Putamen (tissue), 1 donor: ENCODE measurements around the gene HS6ST3.
A peak's percentile ranks its signal among the peaks of the same experiment; 100 is the strongest.

ENCODE experiments used
- DNase-seq: peaks from one replicate; pipeline ENCODE4 v3.0.0-alpha.2; 2016; ENCODE audit warnings: low spot score

The HS6ST3 gene

DNA sequence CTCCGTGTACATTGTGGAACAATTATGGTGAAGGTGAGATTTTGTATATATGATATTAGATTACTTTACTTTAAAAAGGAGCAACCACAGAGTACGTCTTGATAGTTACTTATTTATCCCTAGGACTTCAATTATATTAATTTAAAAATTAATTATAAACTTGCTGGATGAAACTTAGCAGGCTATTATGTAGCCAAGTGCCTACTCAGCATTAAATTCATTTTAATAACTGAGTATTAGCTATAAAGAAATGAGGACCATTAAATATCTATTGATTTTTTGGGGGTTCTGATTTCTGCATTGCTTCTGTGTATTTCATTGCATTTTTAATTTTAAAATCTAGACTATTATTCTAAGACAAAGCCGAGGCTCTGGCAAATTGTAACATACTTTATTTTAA is 109.4 kb downstream of the HS6ST3 start:
- DNase-seq: no peak

GRCh38 chr13:96200810-96201209 is 110.9 kb downstream of the HS6ST3 start:
- DNase-seq: peak; percentile 13

GRCh38 chr13:96202315-96202714 is 112.4 kb downstream of the HS6ST3 start:
- DNase-seq: no peak

DNA sequence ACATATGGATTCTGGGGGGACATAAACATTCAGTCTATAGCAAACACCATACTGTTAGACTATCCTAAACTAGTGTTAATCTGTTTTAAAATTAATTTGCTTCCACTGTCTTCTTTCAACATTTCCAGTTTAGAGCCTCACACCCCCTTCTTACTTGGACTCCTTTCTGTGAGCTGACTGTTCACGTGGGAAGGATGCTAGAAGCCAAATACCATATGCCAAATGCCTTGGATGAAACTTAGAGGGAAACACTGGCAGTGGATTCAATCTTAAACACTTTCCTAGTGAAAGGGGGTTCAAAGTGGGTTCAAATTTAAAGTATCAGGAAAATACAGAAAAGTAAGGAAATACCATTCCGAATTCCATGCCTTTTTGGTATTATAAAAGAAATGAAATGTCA is 113.6 kb downstream of the HS6ST3 start:
- no peak for DNase-seq

DNA sequence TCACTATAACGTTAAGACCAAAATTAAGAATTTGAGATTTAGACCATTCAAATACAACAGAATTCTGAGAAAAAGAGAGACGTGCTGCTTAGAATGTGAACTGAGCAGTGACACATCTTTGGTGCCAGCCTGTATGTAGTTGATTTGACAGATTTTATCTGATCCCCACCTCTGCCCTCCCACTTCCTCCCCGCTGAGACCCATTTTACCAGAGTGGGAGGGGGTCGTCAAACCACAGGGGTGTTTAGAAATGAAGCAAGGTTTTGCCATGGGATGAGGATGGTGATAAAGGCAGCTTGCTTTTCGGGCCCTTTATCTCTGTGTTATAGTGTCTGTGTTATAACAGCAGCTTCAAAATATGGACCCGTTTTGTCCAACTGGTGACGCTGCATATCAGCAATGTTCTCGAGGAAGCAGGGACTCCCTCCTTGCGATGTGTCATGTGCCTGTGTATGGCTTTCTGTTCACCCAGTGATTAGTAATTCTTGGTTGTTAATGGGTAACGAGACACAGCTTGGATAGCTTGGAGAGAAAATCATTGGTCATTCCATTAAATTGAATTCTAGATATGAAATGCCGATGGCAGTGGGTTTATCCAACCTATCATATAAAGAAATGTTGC is 125.0 kb downstream of the HS6ST3 start:
- no peak for DNase-seq

DNA sequence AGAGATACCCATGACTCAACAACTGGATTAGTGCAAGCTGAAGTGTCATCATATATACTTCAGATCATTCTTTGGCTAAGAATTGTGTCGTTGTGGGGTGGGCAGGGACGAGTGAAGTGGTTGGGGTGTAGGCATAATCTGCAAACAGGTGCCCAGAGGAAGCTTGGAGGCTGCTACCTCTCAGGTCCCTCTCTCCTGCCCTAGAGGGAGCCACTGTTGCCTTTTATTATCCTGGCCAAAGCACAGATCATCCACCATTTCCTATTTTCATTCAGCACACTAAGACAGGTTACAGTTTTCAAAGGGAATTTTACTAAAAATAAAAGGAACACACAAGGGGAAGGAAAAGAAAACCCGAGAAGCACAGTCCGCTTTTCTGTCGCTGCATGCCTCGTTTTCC is 126.6 kb downstream of the HS6ST3 start:
- DNase-seq: no peak

DNA sequence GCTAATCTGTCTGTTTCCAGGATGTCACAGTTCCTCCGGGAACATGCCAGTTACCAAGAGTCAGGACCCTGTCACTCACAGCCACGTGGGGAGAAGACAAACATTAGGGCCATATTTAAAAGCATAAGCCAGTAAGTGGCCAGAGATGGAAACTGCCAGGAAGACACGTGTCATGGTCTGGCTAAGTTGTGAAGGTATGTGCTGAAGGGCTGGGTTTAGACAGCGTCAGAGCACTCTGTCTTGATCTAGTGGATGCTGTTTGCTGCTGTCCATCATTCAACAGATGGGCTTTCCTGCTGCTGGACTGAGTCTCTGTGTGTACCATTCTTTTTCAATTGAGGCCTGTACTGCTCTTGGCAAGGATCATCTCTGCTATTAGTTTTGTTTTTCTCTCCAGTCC is 128.6 kb downstream of the HS6ST3 start:
- no peak for DNase-seq

DNA sequence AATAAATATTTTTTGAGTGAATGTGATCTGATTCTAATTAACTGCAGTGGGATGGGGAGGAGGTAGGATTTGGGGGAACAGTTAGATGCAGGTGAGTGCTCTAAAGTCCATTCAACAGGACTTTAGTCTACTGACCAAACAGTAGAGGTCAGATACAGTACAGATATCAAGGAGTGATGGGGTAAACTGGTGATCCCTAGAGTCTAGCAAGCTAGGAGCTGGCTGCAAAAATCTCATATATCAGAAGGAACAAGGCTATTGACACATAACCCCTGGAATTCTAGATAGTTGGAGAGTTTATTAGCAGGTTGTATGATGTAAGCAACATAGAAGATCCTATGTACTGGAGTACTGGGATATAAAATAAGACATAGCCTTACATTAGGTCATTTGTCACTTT is 131.6 kb downstream of the HS6ST3 start:
- no peak for DNase-seq

DNA sequence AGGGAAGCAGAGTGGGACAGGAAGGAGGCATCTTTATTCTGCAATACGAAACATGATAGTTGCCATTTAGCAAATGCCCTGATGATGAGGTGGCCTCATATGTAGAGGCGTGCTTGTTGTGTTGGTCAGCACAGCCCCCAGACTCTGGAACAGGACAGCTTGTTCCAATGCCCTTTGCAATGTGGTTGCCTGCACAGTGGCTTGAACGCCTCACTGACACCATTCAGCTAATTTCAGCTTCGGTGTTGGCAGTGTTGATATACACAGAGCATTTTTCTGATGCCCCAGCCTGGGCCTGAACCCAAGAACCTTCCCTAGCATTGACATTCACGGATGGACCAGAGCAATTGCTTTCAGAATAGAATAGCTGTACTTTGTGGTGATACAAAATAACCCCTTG is 133.3 kb downstream of the HS6ST3 start:
- no peak for DNase-seq

GRCh38 chr13:96229356-96229755 is 139.4 kb downstream of the HS6ST3 start:
- no peak for DNase-seq

- DNase-seq: no peak
Measured at GRCh38 chr13:96238241-96238640, 148.3 kb downstream of the HS6ST3 start.

DNA sequence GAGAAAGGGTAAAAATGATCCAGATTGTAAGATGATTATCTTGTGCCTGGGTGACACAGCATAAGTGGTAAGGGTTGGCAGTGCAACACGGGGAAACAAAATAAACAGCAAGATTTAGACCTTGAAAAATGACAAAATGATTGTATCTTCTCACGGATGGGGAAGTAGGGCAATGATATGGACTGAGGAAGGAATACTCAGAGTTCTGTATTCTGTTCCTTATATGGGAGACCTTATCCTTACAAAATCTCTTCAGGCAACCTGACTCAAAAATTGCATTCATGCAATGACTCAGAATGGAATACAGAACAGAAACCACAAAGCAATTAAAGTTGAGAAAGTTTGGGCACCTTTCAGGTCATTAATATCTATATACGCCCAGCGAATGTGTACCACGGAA is 149.0 kb downstream of the HS6ST3 start:
- no peak for DNase-seq

DNA sequence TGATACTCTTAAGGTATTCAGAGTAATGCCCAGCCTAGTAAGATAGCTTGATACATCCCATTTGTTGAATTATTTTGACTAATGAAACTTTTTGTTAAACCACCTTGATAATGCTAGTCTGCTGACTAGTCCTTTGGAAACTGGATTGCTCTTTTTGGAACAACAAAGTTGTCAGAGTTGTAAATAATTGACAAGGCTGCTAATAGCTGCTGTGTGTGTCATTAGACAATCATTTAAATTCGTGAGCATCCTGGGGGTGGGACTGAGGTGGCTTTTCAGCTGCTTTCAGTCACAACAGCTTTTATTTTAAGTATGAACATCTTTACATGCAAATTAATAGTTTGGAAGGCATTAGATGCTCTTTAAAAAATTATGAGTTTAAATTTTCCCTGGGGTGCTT is 153.5 kb downstream of the HS6ST3 start:
- no peak for DNase-seq

DNA sequence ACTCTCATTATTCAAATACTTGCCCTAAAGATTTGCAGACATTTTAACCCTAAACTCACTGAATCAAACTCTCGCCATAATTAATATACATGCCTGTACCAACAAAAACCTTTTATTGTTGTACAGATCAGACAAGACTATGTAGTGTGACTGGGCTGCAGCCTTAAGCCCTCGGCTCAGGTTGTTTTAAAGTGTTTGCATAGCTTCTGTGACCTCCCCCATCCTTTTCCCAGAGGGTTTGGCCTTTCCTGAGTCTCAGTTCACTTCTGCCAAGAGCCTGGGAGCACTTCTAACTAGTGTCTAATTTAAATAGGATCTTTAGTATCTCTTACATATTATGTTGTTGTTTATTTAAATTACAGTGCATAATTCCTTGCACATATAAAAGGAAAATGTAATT is 158.2 kb downstream of the HS6ST3 start:
- no peak for DNase-seq

- DNase-seq: no peak
Measured at GRCh38 chr13:96248996-96249395, 159.1 kb downstream of the HS6ST3 start.

DNA sequence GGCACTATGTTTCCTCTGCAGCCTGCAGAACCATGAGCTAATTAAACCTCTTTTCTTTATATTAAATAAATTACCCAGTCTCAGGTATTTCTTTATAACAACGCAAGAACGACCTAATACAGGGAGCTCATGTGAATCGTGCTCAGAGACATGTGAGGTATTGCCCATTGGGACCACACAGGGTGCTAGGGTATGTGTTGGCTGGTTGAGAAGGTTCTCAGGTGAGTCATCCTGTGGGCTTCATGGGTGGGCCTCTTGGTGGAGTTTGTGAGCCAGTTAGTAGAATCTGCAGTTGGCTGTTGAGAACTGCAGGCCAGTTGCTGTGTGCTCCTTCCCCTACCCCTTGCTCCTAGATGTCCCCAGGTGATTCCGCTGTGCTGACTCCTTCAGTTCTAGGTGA is 163.0 kb downstream of the HS6ST3 start:
- DNase-seq: no peak

DNA sequence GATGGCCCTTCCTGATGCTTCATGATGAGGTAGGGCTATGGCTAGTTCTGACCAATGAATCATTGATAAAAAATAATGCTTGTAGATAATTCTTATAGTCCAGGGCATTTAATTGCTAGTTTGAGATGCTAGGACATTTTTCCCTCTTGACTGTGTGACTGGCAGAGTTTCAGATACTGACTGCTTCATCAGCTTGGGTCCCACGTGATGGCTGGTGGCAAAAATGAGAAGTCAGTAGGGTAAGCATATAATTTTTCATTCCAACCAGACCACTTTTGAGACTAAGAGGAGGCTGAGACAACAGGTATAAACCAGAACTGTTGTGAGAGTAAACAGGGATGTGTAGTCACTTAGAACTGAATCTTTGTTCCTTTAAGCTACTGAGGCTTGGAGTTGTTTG is 183.3 kb downstream of the HS6ST3 start:
- DNase-seq: no peak

DNA sequence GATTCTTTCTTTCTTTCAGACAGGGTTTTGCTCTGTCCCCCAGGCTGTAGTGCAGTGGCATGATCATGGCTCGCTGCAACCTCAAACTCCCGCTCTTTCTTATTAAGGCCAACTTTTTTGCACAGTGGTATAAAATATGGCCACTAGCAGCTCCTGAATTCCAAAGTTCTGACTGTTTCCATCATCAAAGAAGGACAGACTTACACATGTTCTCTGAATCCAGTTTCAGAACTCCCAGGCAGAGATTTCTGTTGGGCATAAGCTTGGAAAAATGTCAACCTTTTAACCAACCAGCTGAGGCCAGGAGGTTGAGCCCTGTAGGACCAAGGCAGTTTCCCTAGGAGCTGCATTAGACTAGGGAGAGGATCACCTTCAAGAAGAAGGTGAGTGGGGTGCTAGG is 184.1 kb downstream of the HS6ST3 start:
- no peak for DNase-seq

- DNase-seq: no peak
Measured at GRCh38 chr13:96279904-96280303, 190.0 kb downstream of the HS6ST3 start.

- DNase-seq: peak; percentile 69
Measured at GRCh38 chr13:96284971-96285370, 195.1 kb downstream of the HS6ST3 start.

- DNase-seq: no peak
Measured at GRCh38 chr13:96285729-96286128, 195.8 kb downstream of the HS6ST3 start.

- no peak for DNase-seq
Measured at GRCh38 chr13:96294930-96295881, 205.3 kb downstream of the HS6ST3 start.

GRCh38 chr13:96297360-96297759 is 207.5 kb downstream of the HS6ST3 start:
- no peak for DNase-seq

- DNase-seq: no peak
Measured at GRCh38 chr13:96299235-96299634, 209.3 kb downstream of the HS6ST3 start.
